Kidney (tissue), 14 donors: Measurements from ENCODE around the gene ADRA2A. TPM values are rescaled to one million over a fixed set of nuclear protein-coding genes. Genes with fewer than 3 reads are reported as not detected.

Source experiments
- DNase-seq, 5 donors: peaks; one replicate each; pipeline ENCODE4 v3.0.0-alpha.2; 2013 to 2020
- FAIRE-seq: peaks from 2 replicates; lab custom pipeline; 2012; peaks lifted over from hg19 to GRCh38; lab: Jason Lieb, UNC
- H3K27ac ChIP-seq, 2 donors: one replicate each; pipeline ENCODE4 v1.7.0; 2013; ENCODE audit warnings: low read depth in 2 of 2, low read length in 2 of 2, inconsistent platforms in 1 of 2
- H3K27me3 ChIP-seq: one replicate; pipeline ENCODE4 v1.7.1; 2013; ENCODE audit warnings: low read length, inconsistent platforms; ENCODE audit not compliant: control insufficient read depth, insufficient read depth
- H3K36me3 ChIP-seq, 3 donors: one replicate each; pipeline versions ENCODE4 v1.7.0 to v1.7.1; 2013; ENCODE audit warnings: low read length in 3 of 3, control low read depth in 1 of 3, inconsistent platforms in 1 of 3; ENCODE audit not compliant: insufficient read depth in 3 of 3, control insufficient read depth in 2 of 3
- H3K4me1 ChIP-seq, 3 donors: one replicate each; pipeline versions ENCODE4 v1.7.0 to v1.7.1; 2013; ENCODE audit warnings: low read length in 3 of 3, inconsistent platforms in 1 of 3, low read depth in 1 of 3; ENCODE audit not compliant: control insufficient read depth in 2 of 3, insufficient read depth in 2 of 3
- H3K4me3 ChIP-seq, 3 donors: one replicate each; pipeline versions ENCODE4 v1.7.0 to v1.8.1; 2013; ENCODE audit warnings: low read length in 3 of 3, control low read depth in 1 of 3, inconsistent platforms in 1 of 3
- H3K9ac ChIP-seq, 3 donors: one replicate each; pipeline versions ENCODE4 v1.7.0 to v1.7.1; 2013; ENCODE audit warnings: low read length in 3 of 3, control low read depth in 1 of 3, inconsistent platforms in 1 of 3
- H3K9me3 ChIP-seq, 3 donors: one replicate each; pipeline versions ENCODE4 v1.7.0 to v1.7.1; 2013; ENCODE audit warnings: low read length in 3 of 3, control low read depth in 1 of 3, inconsistent platforms in 1 of 3; ENCODE audit not compliant: control insufficient read depth in 2 of 3, insufficient read depth in 1 of 3
- intact Hi-C: fragments of 100-400 bp; cut with DNase I; formaldehyde crosslinking; loops from one replicate; pipeline ENCODE4 v1.11.1; 2022
- polyA plus RNA-seq: library from polyadenylated mRNA; stranded (reverse); fragments of 350-450 nt; fragmentation: Illumina TruSeq; extraction: RNeasy Lipid Tissue Mini Kit (QIAGEN cat#74804); gene quantifications from one replicate; pipeline ENCODE4 v1.2.3, GENCODE V29; 2014; ENCODE audit warnings: low read depth, low replicate concordance; ENCODE audit not compliant: insufficient read depth
- total RNA-seq: library from RNA; stranded (reverse); fragmentation: NEBNext Ultra II Directional; extraction: Animal tissue kit (Norgen Biotek cat#: 25700); gene quantifications from one replicate; pipeline ENCODE4 v1.2.1, GENCODE V29; 2021
- TF ChIP-seq, protein P1 (sequence below): IDR thresholded peaks from 3 replicates; pipeline ENCODE4 v1.5.1; 2012; ENCODE audit warnings: mild to moderate bottlenecking, moderate library complexity, borderline replicate concordance; ENCODE audit not compliant: insufficient read depth; ENCODE audit errors: extremely low read depth
- donor health status: control.
- donor health status: control.
- donor health status: control.
- donor health status: control.
- donor health status: control.
- donor health status: DM: yes; HTN: yes; CAD: no.
- donor health status: Normal renal cell carcinoma (clear cell type).

The ADRA2A gene
- total and polyA plus RNA-seq, 2 donors from 2014 or later = 1.2 to 7.8 TPM

DNA sequence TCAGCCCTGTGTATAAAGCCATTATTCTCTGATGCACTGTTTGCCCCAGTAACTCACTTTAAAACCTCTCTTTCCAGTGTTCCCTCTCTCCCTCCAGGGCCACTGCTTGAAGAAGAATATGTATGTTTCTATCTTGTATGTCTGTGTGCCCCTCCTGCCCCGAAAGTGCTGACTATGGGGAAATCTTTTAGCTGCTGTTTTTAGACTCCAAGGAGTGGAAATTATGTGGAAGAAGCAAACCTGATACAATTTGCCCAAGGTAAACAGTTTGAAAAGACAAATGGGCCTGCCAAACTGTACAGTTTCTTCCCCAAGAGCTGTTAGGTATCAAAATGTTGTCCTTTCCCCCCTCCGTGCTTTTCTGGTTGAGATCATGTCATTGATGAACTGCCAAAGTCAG is 3.4 kb downstream of the ADRA2A start:
- Histone ChIP-seq H3K9me3 (no peaks in the 10 kb centered on the region), H3K27ac (no peak overlapping the region), H3K27me3 (peaks cover 8% of the 10 kb centered on the region), H3K9ac (no peak overlapping the region), H3K4me3 (no peak overlapping the region), H3K4me1 (peaks cover 0 to 10% (median 0%) of the 10 kb centered on the region in 3 donors), H3K36me3 (no peaks in the 10 kb centered on the region)
- intact Hi-C loops = no loop called here
- FAIRE-seq (no peak), DNase-seq (no peak)
- TF ChIP-seq, protein P1, sequence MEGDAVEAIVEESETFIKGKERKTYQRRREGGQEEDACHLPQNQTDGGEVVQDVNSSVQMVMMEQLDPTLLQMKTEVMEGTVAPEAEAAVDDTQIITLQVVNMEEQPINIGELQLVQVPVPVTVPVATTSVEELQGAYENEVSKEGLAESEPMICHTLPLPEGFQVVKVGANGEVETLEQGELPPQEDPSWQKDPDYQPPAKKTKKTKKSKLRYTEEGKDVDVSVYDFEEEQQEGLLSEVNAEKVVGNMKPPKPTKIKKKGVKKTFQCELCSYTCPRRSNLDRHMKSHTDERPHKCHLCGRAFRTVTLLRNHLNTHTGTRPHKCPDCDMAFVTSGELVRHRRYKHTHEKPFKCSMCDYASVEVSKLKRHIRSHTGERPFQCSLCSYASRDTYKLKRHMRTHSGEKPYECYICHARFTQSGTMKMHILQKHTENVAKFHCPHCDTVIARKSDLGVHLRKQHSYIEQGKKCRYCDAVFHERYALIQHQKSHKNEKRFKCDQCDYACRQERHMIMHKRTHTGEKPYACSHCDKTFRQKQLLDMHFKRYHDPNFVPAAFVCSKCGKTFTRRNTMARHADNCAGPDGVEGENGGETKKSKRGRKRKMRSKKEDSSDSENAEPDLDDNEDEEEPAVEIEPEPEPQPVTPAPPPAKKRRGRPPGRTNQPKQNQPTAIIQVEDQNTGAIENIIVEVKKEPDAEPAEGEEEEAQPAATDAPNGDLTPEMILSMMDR = no peak

DNA sequence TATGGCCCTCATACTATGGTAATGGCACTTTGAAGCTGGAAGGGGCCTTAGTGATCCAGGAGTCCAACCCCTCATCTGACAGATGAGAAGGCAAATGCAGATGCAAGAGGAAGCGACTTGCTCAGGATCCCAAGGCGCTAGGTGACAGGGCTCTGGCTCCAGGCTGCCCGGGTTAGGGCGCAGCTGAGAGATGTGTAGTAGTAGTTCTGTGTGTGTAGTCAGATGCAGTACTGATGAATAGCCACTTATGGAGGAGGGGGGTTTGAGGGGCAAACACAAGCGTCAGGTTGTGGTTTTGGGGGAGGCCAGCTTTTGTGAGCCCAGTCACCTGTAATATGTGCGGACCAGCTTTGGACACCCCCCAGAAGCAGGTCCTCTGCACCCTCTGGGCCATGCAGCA is 4.8 kb downstream of the ADRA2A start:
- peaks cover 0 to 6% (median 0%) of the 10 kb centered on the region in 3 donors for H3K4me1 ChIP-seq
- no peak overlapping the region for H3K4me3 ChIP-seq
- no peaks in the 10 kb centered on the region for H3K9me3 ChIP-seq
- peaks cover 8% of the 10 kb centered on the region for H3K27me3 ChIP-seq
- FAIRE-seq (no peak), DNase-seq (no peak)
- TF ChIP-seq, protein P1 = no peak
- no peak overlapping the region for H3K27ac ChIP-seq
- intact Hi-C loops = no loop called here
- no peaks in the 10 kb centered on the region for H3K36me3 ChIP-seq
- no peak overlapping the region for H3K9ac ChIP-seq

DNA sequence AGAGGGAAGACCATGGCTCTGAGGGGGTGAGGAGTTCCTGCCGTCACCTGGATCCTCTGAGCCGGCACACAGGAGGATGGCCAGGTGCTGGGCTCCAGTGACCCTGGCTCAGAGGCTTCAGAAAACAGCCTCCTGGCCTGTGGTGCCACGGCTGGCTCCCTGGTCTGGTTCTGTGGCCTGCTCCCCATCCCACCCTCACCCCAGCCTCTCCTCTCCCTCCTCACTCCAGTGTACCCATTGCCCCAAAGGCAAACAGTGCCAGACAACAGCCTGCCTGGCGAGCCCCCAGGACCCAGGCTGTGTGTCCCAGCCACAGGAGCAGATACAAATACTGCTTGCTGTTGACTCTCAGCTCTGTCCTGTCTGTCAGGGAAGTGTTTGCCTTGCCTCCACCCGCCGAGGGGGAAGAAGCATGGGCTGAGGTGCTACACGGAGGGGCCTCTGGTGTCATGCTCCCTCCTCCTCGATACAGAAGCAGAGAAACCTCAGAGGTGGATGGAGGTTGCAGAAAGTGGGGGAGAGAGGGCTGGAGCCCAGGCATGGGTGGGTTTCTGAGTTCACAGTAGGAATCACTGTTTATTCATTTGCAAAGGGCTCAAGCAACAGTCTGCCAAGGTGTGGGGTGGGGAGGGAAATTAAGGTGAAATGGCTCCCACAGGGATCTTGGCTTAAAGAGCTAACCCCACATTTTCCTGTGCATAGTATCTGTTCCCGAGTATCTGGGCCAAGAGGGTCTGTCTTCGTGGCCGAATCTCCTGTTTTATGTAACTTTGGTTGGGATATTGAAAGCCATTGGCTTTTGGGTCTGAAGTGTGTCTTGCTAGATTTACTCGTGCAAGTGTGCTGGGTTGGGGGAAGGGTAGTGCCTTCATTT is 5.5 kb downstream of the ADRA2A start:
- Histone ChIP-seq H3K9ac (no peak overlapping the region), H3K27me3 (peaks cover 8% of the 10 kb centered on the region), H3K9me3 (no peaks in the 10 kb centered on the region), H3K27ac (no peak overlapping the region), H3K4me1 (peaks cover 0 to 6% (median 0%) of the 10 kb centered on the region in 3 donors), H3K4me3 (no peak overlapping the region), H3K36me3 (no peaks in the 10 kb centered on the region)
- TF ChIP-seq, protein P1 = no peak
- DNase-seq = no peak
- FAIRE-seq = no peak
- intact Hi-C loops = no loop called here
